Activated T-cell treated with anti-CD3 and anti-CD28 coated beads, Interleukin-2, amount 50 U/mL, for 1 hour (primary cell): ENCODE measurements around the gene KRT13.
"Not testable (repeated sequence)": the region's sequence is repeated elsewhere in the genome, so short reads cannot be mapped to it uniquely, and the experiment has no call there.

ENCODE experiments used
- DNase-seq: peaks from one replicate; pipeline ENCODE4 v3.0.0-alpha.2; 2020

The KRT13 gene

DNA sequence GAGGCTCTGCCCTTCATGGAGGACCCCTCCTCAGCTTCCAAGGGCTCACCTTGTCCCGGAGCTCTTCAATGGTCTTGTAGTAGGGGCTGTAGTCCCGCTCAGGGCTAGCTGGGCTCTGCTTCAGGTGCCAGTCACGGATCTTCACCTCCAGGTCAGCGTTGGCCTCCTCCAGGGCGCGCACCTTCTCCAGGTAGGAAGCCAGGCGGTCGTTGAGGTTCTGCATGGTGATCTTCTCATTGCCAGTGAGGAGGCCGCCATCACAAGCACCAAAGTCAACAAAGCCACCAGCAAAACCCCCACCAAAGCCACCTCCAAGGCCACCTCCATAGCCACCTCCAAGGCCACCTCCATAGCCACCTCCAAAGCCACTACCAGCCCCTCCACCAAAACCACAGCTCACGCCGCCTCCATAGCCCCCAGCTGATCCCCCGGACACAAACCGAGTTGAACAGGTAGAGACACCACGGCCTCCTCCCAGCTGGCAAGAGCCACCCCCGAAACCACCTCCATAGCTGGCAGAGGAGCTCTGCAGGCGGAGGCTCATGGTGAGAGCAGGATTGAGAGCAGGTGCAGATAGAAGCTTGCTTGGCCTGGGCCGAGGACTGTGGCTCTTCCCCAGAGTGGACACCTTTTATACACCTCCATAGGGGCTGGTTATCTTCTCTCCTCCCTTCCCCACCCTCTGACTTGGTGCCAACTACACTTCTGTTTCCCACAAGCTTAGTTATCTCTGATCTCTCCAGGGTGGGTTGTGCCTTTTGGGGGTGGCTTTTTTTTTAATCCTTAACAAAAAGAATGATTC, at the start of gene KRT13:
TSS of gene KRT13 (minus strand) at position 606 of the 802 bp plus-strand sequence. CDS start at position 544, 62 bp downstream.
- no peak for DNase-seq

- no peak for DNase-seq
Observed at GRCh38 chr17:41553987-41554680, 48.7 kb upstream of the KRT13 start.

DNA sequence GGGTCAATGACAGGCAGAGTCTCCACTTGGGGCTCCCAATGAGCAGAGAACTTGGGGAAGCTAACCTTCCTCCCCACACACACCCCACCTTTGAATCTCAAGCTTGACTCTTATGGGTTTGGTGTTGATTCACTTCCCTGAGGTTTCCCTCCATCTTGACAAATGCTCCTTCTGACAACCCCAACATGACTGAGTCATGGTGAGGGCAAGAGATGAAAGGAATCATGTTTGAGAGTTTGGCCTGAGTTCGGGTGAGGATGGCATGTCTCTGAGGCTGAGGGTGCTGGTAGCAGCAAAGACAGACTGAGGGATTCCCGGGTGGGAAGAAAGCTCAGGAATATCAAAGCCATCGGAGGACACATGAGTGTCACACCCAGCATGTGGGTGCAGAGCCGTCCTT, 47.8 kb upstream of the KRT13 start:
- no peak for DNase-seq

DNA sequence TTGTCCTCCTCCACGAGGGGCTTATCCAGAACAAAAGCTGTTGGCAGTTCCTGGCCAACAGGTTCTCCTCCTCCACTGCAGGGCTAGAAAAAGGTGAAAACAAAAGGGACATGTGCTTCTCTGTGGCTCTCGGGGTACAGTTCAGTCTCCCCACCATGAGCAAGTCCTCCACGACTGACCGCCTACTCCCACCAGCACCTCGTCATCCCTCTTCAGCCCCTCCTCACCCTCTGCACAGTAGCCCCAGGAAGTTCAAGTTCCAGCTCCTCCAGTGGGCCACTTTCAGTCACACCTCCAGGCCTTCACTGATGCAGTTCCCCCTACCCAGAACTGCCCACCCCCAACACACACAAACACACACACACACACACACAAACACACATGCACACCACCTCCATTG, 47.0 kb upstream of the KRT13 start:
- DNase-seq = no peak

GRCh38 chr17:41551365-41551764, 46.0 kb upstream of the KRT13 start:
- DNase-seq = no peak

DNA sequence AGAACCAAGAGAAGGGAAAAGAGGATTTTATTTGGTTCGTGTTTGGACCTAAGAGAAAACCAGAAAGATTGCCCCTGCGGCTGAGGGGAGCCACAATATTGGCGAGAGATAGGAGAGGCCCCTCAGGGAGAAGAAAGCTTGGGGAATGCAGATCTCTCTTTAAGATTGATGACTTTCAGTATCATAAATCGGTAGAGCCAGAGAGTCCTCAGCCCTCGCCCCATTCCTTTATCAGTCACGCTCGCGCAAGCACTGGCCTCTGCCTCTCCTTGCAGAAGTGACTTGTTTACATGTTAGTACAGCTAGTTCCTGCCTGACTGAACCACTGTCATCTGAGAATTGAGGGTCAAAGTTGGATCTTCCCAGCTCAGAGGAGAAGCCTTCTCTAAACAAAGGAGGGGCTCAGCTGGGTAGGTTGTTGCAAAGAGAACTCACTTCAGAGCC, 44.2 kb upstream of the KRT13 start:
- DNase-seq = no peak

- peak; percentile 82 for DNase-seq
Observed at GRCh38 chr17:41548844-41549595, 43.6 kb upstream of the KRT13 start.

GRCh38 chr17:41547921-41548843, 42.8 kb upstream of the KRT13 start:
- no peak for DNase-seq

DNA sequence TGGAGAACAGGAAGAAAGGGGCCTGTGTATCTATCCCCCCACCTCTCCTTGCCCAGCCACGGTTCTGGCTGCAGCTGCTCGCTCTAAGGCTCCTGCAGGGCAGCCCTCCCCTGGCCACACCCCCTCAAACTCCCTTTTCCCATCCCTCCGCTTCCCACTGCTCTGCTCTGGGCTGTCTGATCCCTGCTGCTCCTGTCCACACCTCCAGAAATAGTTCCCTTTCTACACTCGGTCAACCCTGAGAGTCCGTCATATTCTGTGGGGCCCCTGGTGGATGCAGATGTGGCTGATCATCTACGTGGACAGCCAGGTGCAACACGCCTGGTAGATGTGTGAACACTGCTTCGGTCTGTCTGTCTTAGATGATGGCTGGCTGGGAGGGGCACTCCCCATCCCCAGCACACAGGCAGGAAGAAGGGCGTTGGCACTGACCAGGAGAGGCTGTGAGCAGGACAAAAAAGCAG, 42.0 kb upstream of the KRT13 start:
- no peak for DNase-seq

GRCh38 chr17:41546819-41547218, 41.4 kb upstream of the KRT13 start:
- no peak for DNase-seq

DNA sequence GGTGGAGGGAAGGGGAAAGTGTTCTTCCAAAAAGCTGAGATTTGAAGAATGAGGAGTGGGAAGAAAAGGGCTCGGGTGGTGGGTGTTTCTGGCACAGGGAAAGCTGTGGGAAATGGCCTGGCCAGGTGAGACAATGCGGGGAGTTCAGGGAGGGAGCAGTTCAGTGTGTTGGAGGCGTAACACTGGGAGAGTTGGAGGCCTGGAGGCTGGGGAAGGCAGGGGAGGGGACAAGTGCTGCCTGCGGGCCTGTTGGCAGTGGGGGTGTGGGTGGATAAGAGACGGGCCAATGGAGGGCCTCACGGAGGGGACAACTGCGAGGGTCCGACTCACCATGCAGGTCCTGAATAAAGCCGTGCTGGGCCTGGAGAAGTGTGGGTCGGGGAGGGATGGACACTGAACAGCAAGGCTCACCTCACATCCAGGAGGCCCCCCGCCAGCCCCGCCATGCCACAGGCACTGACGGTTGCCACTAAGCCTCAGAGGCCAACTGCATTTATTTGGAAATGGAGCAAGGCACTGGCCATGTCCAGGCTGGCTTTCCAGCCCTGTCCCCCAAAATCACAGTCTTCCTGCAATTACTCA, 40.5 kb upstream of the KRT13 start:
- no peak for DNase-seq

GRCh38 chr17:41544935-41545334, 39.5 kb upstream of the KRT13 start:
- DNase-seq = no peak

- DNase-seq = no peak
Observed at GRCh38 chr17:41544491-41544892, 39.1 kb upstream of the KRT13 start.

GRCh38 chr17:41542786-41543185, 37.4 kb upstream of the KRT13 start:
- not testable (repeated sequence) for DNase-seq

- no peak for DNase-seq
Observed at GRCh38 chr17:41542357-41542756, 36.9 kb upstream of the KRT13 start.

DNA sequence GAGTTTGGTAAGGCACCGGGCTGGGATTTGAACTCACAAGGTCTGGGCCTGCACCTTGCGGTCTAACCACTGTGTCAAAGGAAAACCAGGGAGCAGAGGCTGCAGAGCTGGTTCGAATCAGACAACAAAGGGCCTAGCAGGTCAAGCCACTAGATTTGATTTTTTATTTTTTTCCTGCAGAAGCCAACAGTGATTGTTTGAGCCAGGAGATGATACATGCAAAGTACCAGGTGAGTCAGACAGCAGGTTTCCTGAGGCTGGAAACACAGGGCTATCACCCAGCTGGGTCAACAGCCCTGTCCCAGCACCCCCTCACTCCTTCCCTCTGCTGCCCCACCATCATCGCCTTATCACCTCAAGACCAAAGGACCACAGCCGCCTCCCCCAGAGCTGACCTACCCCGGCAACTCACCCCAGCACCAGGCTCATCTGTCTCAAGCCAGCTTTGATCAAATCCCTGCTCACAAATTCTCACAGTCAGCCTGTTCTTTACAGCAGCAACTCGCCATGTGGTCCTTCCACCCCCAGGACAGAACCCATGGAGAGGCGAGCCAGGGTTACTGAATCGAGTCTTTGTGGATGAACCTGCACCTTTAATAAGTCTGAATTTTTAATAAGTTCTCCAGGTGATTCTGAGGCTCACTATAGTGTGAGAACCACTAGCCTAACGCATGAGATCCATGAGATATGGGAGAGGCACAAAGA, 35.7 kb upstream of the KRT13 start:
- DNase-seq = no peak

GRCh38 chr17:41539979-41540701, 34.7 kb upstream of the KRT13 start:
- DNase-seq = no peak

- no peak for DNase-seq
Observed at GRCh38 chr17:41539071-41539492, 33.7 kb upstream of the KRT13 start.

GRCh38 chr17:41538565-41538991, 33.2 kb upstream of the KRT13 start:
- no peak for DNase-seq

- no peak for DNase-seq
Observed at GRCh38 chr17:41537990-41538389, 32.6 kb upstream of the KRT13 start.

GRCh38 chr17:41537614-41537954, 32.2 kb upstream of the KRT13 start:
- no peak for DNase-seq
